ENCODE measurements around the gene FAM162B. TPM values are rescaled to one million over a fixed set of nuclear protein-coding genes. Genes with fewer than 3 reads are reported as not detected.

The FAM162B gene
- total RNA-seq (2022) = not detected in 2 replicates
- Bru-seq, nascent RNA = not detected
- not detected for BruChase-seq, experiment 1, labeled RNA remaining after a 6-hour chase
- BruChase-seq, experiment 2, labeled RNA remaining after a 2-hour chase = not detected
- long read RNA-seq = 0 reads

GRCh38 chr6:116764961-116765841 lies at the start of gene FAM162B:
TSS of gene FAM162B (minus strand) at chr6:116765719. CDS start at chr6:116765576, 143 bp downstream.
- TF ChIP-seq CTCF (IDR thresholded peaks at IDR 0.05; ENCODE audit: unreplicated experiment) = no peak
- CTCF ChIA-PET = interaction anchor here (0.6 kb wide), 1 partner anchor 49 kb away, joined by 4 read pairs; no protein-coding TSS in a partner anchor
- Mint-ChIP-seq H3K9me3 (ENCODE audit: unreplicated experiment) (no peaks in the 10 kb centered on the region), H3K4me1 (ENCODE audit: insufficient read depth, unreplicated experiment) (no peaks in the 10 kb centered on the region), H3K27ac (ENCODE audit: low read depth, unreplicated experiment) (no peak within 1 kb of the TSS), H3K4me3 (ENCODE audit: unreplicated experiment) (no peak within 1 kb of the TSS), H3K36me3 (ENCODE audit: insufficient read depth, unreplicated experiment) (no peaks in the 10 kb centered on the region), H3K27me3 (ENCODE audit: insufficient read depth, unreplicated experiment) (peaks cover 25% of the 10 kb centered on the region)
- POLR2A ChIA-PET = no interaction called here
- intact Hi-C loops (cut with micrococcal nuclease) = no loop called here
- BruUV-seq (replicated peaks) = no TSS peak
- DNase-seq (ENCODE audit: unreplicated experiment) = no peak

- BruUV-seq (replicated peaks) = no TSS peak
- peak overlapping the region; percentile 32 for H3K27ac Mint-ChIP-seq (ENCODE audit: low read depth, unreplicated experiment)
- no peaks in the 10 kb centered on the region for H3K9me3 Mint-ChIP-seq (ENCODE audit: unreplicated experiment)
- ChIA-PET POLR2A (no interaction called here), CTCF (no interaction called here)
- H3K27me3 Mint-ChIP-seq (ENCODE audit: insufficient read depth, unreplicated experiment) = peaks cover 20% of the 10 kb centered on the region
- H3K4me1 Mint-ChIP-seq (ENCODE audit: insufficient read depth, unreplicated experiment) = no peaks in the 10 kb centered on the region
- intact Hi-C loops (cut with micrococcal nuclease) = no loop called here
- no peaks in the 10 kb centered on the region for H3K36me3 Mint-ChIP-seq (ENCODE audit: insufficient read depth, unreplicated experiment)
- DNase-seq (ENCODE audit: unreplicated experiment) = no peak
- H3K4me3 Mint-ChIP-seq (ENCODE audit: unreplicated experiment) = no peak overlapping the region
- TF ChIP-seq CTCF (IDR thresholded peaks at IDR 0.05; ENCODE audit: unreplicated experiment) = no peak
Observed at GRCh38 chr6:116812051-116812650, 46.6 kb upstream of the FAM162B start.

GRCh38 chr6:116801971-116802370 lies 36.5 kb upstream of the FAM162B start:
- no TSS peak for BruUV-seq (replicated peaks)
- intact Hi-C loops (cut with micrococcal nuclease) = no loop called here
- Mint-ChIP-seq H3K9me3 (ENCODE audit: unreplicated experiment) (no peaks in the 10 kb centered on the region), H3K4me1 (ENCODE audit: insufficient read depth, unreplicated experiment) (no peaks in the 10 kb centered on the region), H3K4me3 (ENCODE audit: unreplicated experiment) (no peak overlapping the region), H3K27me3 (ENCODE audit: insufficient read depth, unreplicated experiment) (peaks cover 86% of the 10 kb centered on the region), H3K27ac (ENCODE audit: low read depth, unreplicated experiment) (no peak overlapping the region), H3K36me3 (ENCODE audit: insufficient read depth, unreplicated experiment) (no peaks in the 10 kb centered on the region)
- TF ChIP-seq CTCF (IDR thresholded peaks at IDR 0.05; ENCODE audit: unreplicated experiment) = no peak
- no peak for DNase-seq (ENCODE audit: unreplicated experiment)
- ChIA-PET CTCF (interaction anchor here (0.7 kb wide), 1 partner anchor 549 kb away, joined by 3 read pairs; no protein-coding TSS in a partner anchor), POLR2A (no interaction called here)

GRCh38 chr6:116799945-116800344 lies 34.4 kb upstream of the FAM162B start:
- ChIA-PET POLR2A (no interaction called here), CTCF (no interaction called here)
- Mint-ChIP-seq H3K27ac (ENCODE audit: low read depth, unreplicated experiment) (no peak overlapping the region), H3K4me3 (ENCODE audit: unreplicated experiment) (no peak overlapping the region), H3K9me3 (ENCODE audit: unreplicated experiment) (no peaks in the 10 kb centered on the region), H3K36me3 (ENCODE audit: insufficient read depth, unreplicated experiment) (no peaks in the 10 kb centered on the region), H3K27me3 (ENCODE audit: insufficient read depth, unreplicated experiment) (peaks cover 66% of the 10 kb centered on the region), H3K4me1 (ENCODE audit: insufficient read depth, unreplicated experiment) (no peaks in the 10 kb centered on the region)
- no peak for DNase-seq (ENCODE audit: unreplicated experiment)
- intact Hi-C loops (cut with micrococcal nuclease) = loop anchor here (5.0 kb wide), 1 partner anchor 32 kb away; no protein-coding TSS in a partner anchor
- no TSS peak for BruUV-seq (replicated peaks)
- no peak for TF ChIP-seq CTCF (IDR thresholded peaks at IDR 0.05; ENCODE audit: unreplicated experiment)

All from MCF 10A (cell line).